CD4-positive, alpha-beta T cell treated with Interleukin-17A for 4 hours (primary cell): Measurements from ENCODE around the gene DYNLL1.
"Not testable (repeated sequence)": the region's sequence is repeated elsewhere in the genome, so short reads cannot be mapped to it uniquely, and the experiment has no call there.

ENCODE experiments used
- DNase-seq: peaks from one replicate; pipeline ENCODE4 v3.0.0-alpha.2; 2020; ENCODE audit warnings: mixed read lengths

Gene DYNLL1

DNA sequence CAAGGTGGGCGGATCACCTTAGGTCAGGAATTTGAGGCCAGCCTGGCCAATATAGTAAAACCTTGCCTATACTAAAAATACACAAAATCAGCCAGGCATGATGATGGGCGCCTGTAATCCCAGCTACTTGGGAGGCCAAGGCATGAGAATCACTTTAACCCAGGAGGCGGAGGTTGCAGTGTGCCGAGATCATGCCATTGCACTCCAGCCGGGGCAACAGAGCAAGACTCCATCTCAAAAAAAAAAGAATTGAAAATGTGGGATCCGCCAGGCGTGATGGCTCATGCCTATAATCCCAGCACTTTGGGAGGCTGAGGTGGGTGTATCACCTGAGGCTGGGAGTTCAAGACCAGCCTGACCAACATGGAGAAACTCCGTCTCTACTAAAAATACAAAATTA lies 23.4 kb downstream of the DYNLL1 start:
- not testable (repeated sequence) for DNase-seq

DNA sequence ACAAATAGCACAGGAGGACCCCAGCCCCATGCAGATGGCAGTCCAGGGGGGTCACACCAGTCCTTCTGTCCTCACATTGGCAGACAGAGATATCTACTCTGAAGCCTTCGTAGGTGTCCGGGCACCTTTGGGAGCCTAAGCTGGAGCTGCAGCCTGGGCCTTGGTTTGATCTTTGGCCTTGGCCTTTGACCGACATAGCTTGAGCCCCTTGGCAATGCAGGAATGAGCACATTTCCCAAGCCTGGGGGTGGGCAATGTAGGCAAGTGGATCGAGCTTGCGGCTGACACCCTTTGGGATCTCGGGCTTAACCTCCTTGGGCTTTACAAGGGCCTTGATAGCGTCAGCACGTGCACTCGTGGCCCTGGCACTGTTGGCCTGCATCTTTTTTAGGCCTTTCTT lies 26.7 kb downstream of the DYNLL1 start:
- no peak for DNase-seq

- DNase-seq: peak; percentile 86
Observed at GRCh38 chr12:120528861-120529525, 33.1 kb downstream of the DYNLL1 start, which contains the start of gene COQ5. Gene COQ5 (minus strand): TSS chr12:120529158. CDS start chr12:120529141, 17 bp downstream.

DNA sequence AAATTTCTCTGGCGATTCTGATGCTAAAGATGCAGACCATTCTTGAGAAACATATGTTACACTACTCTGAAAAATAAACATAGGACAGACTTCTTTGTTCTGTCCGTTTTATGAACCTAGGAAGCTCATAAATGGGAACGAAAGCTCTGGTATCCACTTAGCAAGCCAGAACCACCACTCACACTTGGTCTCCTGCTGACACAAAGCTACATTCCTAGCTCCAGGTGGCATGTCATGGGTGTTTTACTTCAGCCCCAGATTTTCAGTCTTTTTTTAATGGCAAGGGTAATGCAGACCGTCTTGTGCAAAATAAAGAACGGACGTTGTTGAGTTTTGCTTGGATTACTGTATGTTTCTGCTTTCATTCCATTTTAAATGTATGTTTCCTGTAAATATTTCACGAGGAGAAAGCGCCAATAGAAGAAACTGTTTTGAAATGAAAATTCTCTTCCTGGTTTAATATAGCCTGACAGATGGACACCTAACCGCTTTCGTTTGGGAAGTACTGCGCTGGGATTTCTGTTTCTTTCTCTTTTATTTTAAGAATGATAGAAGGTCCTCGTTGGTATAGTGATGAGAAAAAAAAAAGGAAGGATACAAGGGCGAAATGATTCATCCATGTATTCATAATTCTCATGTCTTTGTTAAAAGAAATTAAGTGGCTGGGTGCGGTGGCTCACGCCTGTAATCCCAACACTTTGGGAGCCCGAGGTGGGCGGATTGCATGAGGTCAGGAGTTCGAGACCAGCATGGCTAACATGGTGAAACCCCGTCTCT lies 33.9 kb downstream of the DYNLL1 start:
- DNase-seq: no peak

DNA sequence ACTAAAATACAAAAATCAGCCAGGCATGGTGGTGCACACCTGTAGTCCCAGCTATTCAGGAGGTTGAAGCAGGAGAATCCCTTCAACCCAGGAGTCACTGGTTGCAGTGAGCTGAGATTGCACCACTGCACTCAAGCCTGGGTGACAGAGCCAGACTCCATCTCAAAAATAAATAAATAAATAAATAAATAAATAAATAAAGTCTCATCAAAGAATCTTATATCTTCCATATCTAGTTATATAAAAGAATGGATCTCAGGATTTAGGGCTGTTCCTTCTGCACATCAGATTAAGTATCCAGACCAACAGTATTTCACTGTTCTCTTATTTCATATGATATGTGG lies 34.5 kb downstream of the DYNLL1 start:
- DNase-seq: not testable (repeated sequence)

- DNase-seq: no peak
Observed at GRCh38 chr12:120532701-120533238, 36.9 kb downstream of the DYNLL1 start.

- DNase-seq: peak; percentile 76
Observed at GRCh38 chr12:120534203-120534702, 38.3 kb downstream of the DYNLL1 start, which contains the start of gene RNF10. Gene RNF10 (plus strand): TSS chr12:120534356. CDS start chr12:120534812, 456 bp downstream.

- peak; percentile 46 for DNase-seq
Observed at GRCh38 chr12:120534703-120535655, 39.1 kb downstream of the DYNLL1 start.

- peak; percentile 45 for DNase-seq
Observed at GRCh38 chr12:120536064-120536791, 40.3 kb downstream of the DYNLL1 start.

- DNase-seq: no peak
Observed at GRCh38 chr12:120537856-120538220, 41.9 kb downstream of the DYNLL1 start.

GRCh38 chr12:120538281-120539156 lies 42.6 kb downstream of the DYNLL1 start:
- no peak for DNase-seq

DNA sequence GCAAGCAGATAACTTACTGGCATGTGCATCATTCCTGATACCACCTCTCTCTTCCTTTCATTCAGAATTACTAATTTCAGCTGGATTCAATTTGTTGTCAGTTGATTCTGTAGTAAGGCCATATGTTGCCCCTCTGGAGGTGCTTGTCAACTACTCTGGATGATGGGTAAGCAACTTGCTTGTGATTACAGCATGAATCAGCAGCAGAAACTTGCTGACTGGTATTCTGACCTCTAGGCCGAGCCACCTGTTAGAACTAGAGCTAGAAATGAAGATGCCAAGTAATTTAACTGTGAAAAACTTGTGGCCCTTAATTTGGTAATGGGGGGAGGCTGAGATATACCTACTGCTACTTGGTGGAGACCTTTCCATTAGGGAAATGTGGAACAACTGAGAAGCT lies 43.4 kb downstream of the DYNLL1 start:
- DNase-seq: no peak

GRCh38 chr12:120540445-120540844 lies 44.5 kb downstream of the DYNLL1 start:
- no peak for DNase-seq

DNA sequence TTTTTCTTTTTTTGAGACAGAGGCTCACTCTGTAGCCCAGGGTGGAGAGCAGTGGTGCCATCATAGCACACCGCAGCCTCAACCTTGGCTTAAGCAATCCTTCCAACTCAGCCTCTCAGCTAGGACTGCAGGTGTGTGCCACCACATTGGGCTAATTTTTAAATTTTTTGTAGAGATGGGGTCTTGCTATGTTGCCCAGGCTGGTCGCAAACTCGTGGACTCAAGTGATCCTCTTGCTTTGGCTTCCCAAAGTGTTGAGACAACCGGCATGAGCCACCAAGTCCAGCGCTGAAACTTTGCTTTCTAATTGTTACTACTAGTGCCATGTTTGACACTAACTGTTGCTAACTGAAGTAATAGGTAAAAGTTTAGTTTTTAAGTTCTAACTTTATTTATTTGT lies 46.3 kb downstream of the DYNLL1 start:
- no peak for DNase-seq

GRCh38 chr12:120544691-120545090 lies 48.8 kb downstream of the DYNLL1 start:
- no peak for DNase-seq

DNA sequence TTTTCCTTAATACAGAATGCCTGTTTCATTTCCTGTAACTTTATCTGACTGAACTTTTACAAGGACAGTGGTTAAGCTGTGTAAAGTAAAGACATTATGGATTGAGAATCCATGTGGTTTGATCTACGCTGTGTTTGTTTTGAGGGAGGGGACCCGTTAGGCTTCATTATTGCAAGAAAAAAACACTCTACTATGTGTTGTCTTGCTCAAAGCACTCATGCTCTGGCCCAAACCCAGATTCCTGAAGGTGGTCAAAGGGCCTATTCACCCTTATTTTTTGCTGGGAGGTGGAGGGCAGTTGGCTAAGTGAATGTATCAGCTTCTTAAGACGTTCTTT lies 50.1 kb downstream of the DYNLL1 start:
- DNase-seq: no peak
